ENCODE results near the gene WNT9A. TPM values are rescaled to one million over a fixed set of nuclear protein-coding genes. Genes with fewer than 3 reads are reported as not detected.

Gene WNT9A
- total and polyA plus RNA-seq, 9 of the 15 experiments (the other 6 are each of a cell fraction or from before 2014, with no cell fraction given) = 0.04 to 0.17 (median 0.10) TPM; not detected in 4

DNA sequence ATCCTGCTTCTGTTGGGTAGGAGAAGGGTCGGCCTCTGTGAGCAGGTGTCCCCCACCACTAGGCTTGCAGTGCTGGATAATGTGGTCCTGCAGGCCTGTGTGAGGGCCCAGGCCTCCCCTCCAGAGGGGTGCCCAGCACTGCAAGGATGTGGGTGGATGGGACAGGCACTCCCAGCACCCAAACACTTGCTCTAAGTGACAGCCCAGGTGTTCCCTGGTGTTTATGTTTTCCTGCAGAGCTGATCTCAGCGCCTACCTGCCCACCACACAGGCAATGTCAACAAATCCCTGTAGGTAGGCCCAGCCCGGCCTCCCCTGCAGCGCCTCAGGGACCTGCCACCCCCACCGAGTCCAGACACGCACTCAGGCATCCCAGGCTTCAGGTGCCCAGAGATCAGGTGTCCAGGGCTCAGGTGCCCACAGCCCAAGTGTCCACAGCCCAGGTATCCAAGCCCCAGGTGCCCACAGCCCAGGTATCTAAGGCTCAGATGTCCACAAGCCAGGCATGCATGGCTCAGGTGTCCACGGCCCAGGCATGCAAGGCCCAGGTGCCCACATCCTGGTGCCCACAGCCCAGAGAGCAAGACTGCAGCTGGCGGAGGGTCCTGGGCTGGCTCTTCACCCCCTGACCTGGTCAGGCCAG, 59.2 kb downstream of the WNT9A start:
- no peaks in the 10 kb centered on the region for H4K20me1 ChIP-seq (replicated peaks; ENCODE audit: control insufficient read depth, insufficient read depth, low read length)
- no peaks in the 10 kb centered on the region for H3K9me3 ChIP-seq (replicated peaks; ENCODE audit: control insufficient read depth, insufficient read depth, low read depth, low read length)
- H3K36me3 ChIP-seq (ENCODE audit: control insufficient read depth, insufficient read depth, low read length) = no peaks in the 10 kb centered on the region
- 49% methylated on average over 8 of the region's 8 CpGs for WGBS (ENCODE audit: insufficient coverage, low coverage, missing lambda C conversion rate)
- H3K27me3 ChIP-seq (ENCODE audit: control insufficient read depth in 2 of 2, insufficient read depth in 2 of 2, low read length in 2 of 2) = peaks cover 0 to 14% of the 10 kb centered on the region in 2 experiments; a peak in 2 of 5 replicates
- peaks cover 20 to 82% of the 10 kb centered on the region in 2 experiments for H3K4me1 ChIP-seq (replicated peaks in 1 of 2; ENCODE audit: control insufficient read depth in 2 of 2, insufficient read depth in 2 of 2, low read length in 2 of 2)
- ChIA-PET CTCF (ENCODE audit: low intra/inter-chr PET ratio) (no interaction called here), POLR2A (interaction anchor here (0.6 to 1.5 kb wide), 5 partner anchors 14 to 64 kb away, joined by 3 to 5 read pairs (median 3); no protein-coding TSS in a partner anchor)
- no peaks in the 10 kb centered on the region for H3K9me1 ChIP-seq (ENCODE audit: control insufficient read depth, insufficient read depth, low read length)
- in situ Hi-C loops (cut with MboI) (no loop called here), intact Hi-C loops (cut with micrococcal nuclease) (no loop called here)
- no peak for FAIRE-seq
- BruUV-seq (replicated peaks) = no TSS peak
- no peak overlapping the region for H3K27ac ChIP-seq (ENCODE audit: extremely low read depth, low read depth, low read length)
- H3K4me2 ChIP-seq (ENCODE audit: insufficient read depth, low read length) = peak overlapping the region; percentile 34; the same call in 1 of the 2 replicates
- peak overlapping the region in 1 of 2 experiments; percentile 38; a peak in 2 of 4 replicates for H3K9ac ChIP-seq (ENCODE audit: insufficient read depth in 1 of 2, low read depth in 2 of 2, low read length in 2 of 2)
- ATAC-seq = no peak
- H3K4me3 ChIP-seq = no peak overlapping the region
- no peaks in the 10 kb centered on the region for H3K79me2 ChIP-seq (ENCODE audit: control insufficient read depth, insufficient read depth, low read length)
- peak overlapping the region; percentile 28 for H2AFZ ChIP-seq (ENCODE audit: low read depth, low read length)
- DNase-seq (ENCODE audit: extremely low read depth in 1 of 4, low spot score in 3 of 4) = no peak
- no peak for TF ChIP-seq NUFIP1 (IDR thresholded peaks at IDR 0.05; ENCODE audit: partially characterized antibody)
- no peak for TF ChIP-seq CEBPB (tag; IDR thresholded peaks at IDR 0.05)
- no peak for TF ChIP-seq ATF3 (IDR thresholded peaks at IDR 0.05)
- TF ChIP-seq ATF3 (CRISPR knock-in tag; conservative IDR thresholded peaks at IDR 0.05) = no peak
- TF ChIP-seq ZFX (CRISPR knock-in tag; IDR thresholded peaks at IDR 0.05) = peak; percentile 45
- TF ChIP-seq ZBTB7A (IDR thresholded peaks at IDR 0.05; ENCODE audit: borderline replicate concordance, control insufficient read depth, low read depth, low read length) = peak; percentile 64; the same call in 1 of the 2 replicates
- TF ChIP-seq ZNF586 (CRISPR knock-in tag; conservative IDR thresholded peaks at IDR 0.05) = no peak
- no peak for TF ChIP-seq ZNF551 (CRISPR knock-in tag; IDR thresholded peaks at IDR 0.05)
- TF ChIP-seq KDM1A (IDR thresholded peaks at IDR 0.05) = no peak
- TF ChIP-seq STAT5A (IDR thresholded peaks at IDR 0.05; ENCODE audit: borderline replicate concordance, low read length) = no peak
- no peak for TF ChIP-seq TOE1 (IDR thresholded peaks at IDR 0.05; ENCODE audit: borderline replicate concordance)
- 0 out of 2 replicates have a peak, but pooled peaks have one; percentile 42 for TF ChIP-seq TOE1 (CRISPR knock-in tag; IDR thresholded peaks at IDR 0.05; ENCODE audit: borderline replicate concordance, low read depth)
- peak; percentile 38; the same call in 1 of the 2 replicates for TF ChIP-seq ZEB2 (IDR thresholded peaks at IDR 0.05)
- no peak for TF ChIP-seq HDAC8 (tag; IDR thresholded peaks at IDR 0.05)
- no peak for TF ChIP-seq ARID3A (IDR thresholded peaks at IDR 0.05; ENCODE audit: borderline replicate concordance, low read depth, low read length)
- no peak for TF ChIP-seq FOSL1 (tag; conservative IDR thresholded peaks at IDR 0.05)
- TF ChIP-seq IRF2 (CRISPR knock-in tag; IDR thresholded peaks at IDR 0.05) = no peak
- no peak for TF ChIP-seq ID3 (CRISPR knock-in tag; IDR thresholded peaks at IDR 0.05)
- no peak for TF ChIP-seq ID3 (tag; IDR thresholded peaks at IDR 0.05)
- TF ChIP-seq ZFP30 (CRISPR knock-in tag; IDR thresholded peaks at IDR 0.05; ENCODE audit: borderline replicate concordance) = no peak
- no peak for TF ChIP-seq SIN3A (IDR thresholded peaks at IDR 0.05; ENCODE audit: borderline replicate concordance in 2 of 2, control insufficient read depth in 1 of 2, low read depth in 2 of 2, low read length in 2 of 2)
